ENCODE measurements around the gene COIL. TPM values are rescaled to one million over a fixed set of nuclear protein-coding genes. Genes with fewer than 3 reads are reported as not detected.

The COIL gene
- total and polyA plus RNA-seq, 9 of the 15 experiments (the other 6 are each of a cell fraction or from before 2014, with no cell fraction given) = 23.9 to 41.3 (median 28.7) TPM

GRCh38 chr17:56913867-56914580 lies 46.8 kb downstream of the COIL start, which contains the start of gene TRIM25 (continued):
- TF ChIP-seq, protein P1, sequence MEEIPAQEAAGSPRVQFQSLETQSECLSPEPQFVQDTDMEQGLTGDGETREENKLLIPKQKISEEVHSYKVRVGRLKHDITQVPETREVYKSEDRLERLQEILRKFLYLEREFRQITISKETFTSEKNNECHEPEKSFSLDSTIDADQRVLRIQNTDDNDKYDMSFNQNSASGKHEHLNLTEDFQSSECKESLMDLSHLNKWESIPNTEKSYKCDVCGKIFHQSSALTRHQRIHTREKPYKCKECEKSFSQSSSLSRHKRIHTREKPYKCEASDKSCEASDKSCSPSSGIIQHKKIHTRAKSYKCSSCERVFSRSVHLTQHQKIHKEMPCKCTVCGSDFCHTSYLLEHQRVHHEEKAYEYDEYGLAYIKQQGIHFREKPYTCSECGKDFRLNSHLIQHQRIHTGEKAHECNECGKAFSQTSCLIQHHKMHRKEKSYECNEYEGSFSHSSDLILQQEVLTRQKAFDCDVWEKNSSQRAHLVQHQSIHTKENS (CRISPR knock-in tag; IDR thresholded peaks at IDR 0.05) = no peak
- TF ChIP-seq BHLHE40 (IDR thresholded peaks at IDR 0.05; ENCODE audit: low read length) (peak; percentile 85), ZNF644 (tag; IDR thresholded peaks at IDR 0.05; ENCODE audit: low read depth) (no peak), U2AF1 (optimal IDR thresholded peaks at IDR 0.05; ENCODE audit: low read depth, low read length) (peak; percentile 57), HNRNPLL (IDR thresholded peaks at IDR 0.05; ENCODE audit: low read depth, low read length, poor library complexity, severe bottlenecking) (peak; percentile 74), ZBTB11 (CRISPR knock-in tag; IDR thresholded peaks at IDR 0.05) (0 out of 6 replicates have a peak, but pooled peaks of 1 of the 3 experiments have one; percentile 43), CHD2 (IDR thresholded peaks at IDR 0.05; ENCODE audit: low read depth, low read length) (peak; percentile 84), ZNF589 (CRISPR knock-in tag; IDR thresholded peaks at IDR 0.05; ENCODE audit: low read depth) (0 out of 2 replicates have a peak, but pooled peaks have one; percentile 75), CHD1 (IDR thresholded peaks at IDR 0.05; ENCODE audit: low read length) (peak; percentile 43)
- TF ChIP-seq, protein P2, sequence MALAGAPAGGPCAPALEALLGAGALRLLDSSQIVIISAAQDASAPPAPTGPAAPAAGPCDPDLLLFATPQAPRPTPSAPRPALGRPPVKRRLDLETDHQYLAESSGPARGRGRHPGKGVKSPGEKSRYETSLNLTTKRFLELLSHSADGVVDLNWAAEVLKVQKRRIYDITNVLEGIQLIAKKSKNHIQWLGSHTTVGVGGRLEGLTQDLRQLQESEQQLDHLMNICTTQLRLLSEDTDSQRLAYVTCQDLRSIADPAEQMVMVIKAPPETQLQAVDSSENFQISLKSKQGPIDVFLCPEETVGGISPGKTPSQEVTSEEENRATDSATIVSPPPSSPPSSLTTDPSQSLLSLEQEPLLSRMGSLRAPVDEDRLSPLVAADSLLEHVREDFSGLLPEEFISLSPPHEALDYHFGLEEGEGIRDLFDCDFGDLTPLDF (CRISPR knock-in tag; IDR thresholded peaks at IDR 0.05) = no peak
